HCT116 (cell line): Measurements from ENCODE around the gene QRICH2.
"Not testable (repeated sequence)": the region's sequence is repeated elsewhere in the genome, so short reads cannot be mapped to it uniquely, and the experiment has no call there.

ENCODE experiments used
- CTCF ChIP-seq, 3 experiments: fragments of 200-600 bp in 1 of 3; sonication (generic) in 1 of 3; IDR thresholded peaks in 2 of 3; conservative IDR thresholded peaks in 1 of 3; 2 replicates each; pipeline ENCODE4 v1.5.1; 2012 to 2017; ENCODE audit warnings: low read depth in 2 of 3, low read length in 2 of 3, antibody characterized with exemption in 1 of 3, borderline replicate concordance in 1 of 3, control low read depth in 1 of 3, mild to moderate bottlenecking in 1 of 3, mixed read lengths in 1 of 3, mixed run types in 1 of 3, moderate library complexity in 1 of 3; ENCODE audit not compliant: insufficient read depth in 1 of 3
- EZH2phosphoT487 ChIP-seq: fragments of 200-600 bp; IDR thresholded peaks from 2 replicates; pipeline ENCODE4 v1.6.1; 2018; ENCODE audit warnings: antibody characterized with exemption, borderline replicate concordance
- JUND ChIP-seq: IDR thresholded peaks from 2 replicates; pipeline ENCODE4 v1.6.1; 2012
- MAX ChIP-seq: IDR thresholded peaks from 2 replicates; pipeline ENCODE4 v1.6.1; 2012
- POLR2AphosphoS5 ChIP-seq: IDR thresholded peaks from 2 replicates; pipeline ENCODE4 v1.6.1; 2011; ENCODE audit warnings: mild to moderate bottlenecking, low read depth, low read length, moderate library complexity
- REST ChIP-seq: IDR thresholded peaks from 2 replicates; pipeline ENCODE4 v1.6.1; 2012; ENCODE audit warnings: low read depth
- SIN3A ChIP-seq: IDR thresholded peaks from 2 replicates; pipeline ENCODE4 v1.6.1; 2012; ENCODE audit warnings: low read depth
- SRF ChIP-seq: IDR thresholded peaks from 2 replicates; pipeline ENCODE4 v1.6.1; 2012; ENCODE audit warnings: low read depth
- TCF7L2 ChIP-seq: IDR thresholded peaks from 2 replicates; pipeline ENCODE4 v1.7.0; 2011; ENCODE audit warnings: borderline replicate concordance, inconsistent platforms; ENCODE audit not compliant: insufficient read depth, insufficient read length; ENCODE audit errors: extremely low read depth

- not testable (repeated sequence) for TF ChIP-seq EZH2phosphoT487; CTCF (IDR thresholded peaks at IDR 0.05 in 2 of 3, conservative IDR thresholded peaks at IDR 0.05 in 1 of 3; ENCODE audit: borderline replicate concordance in 1 of 3, insufficient read depth in 1 of 3, low read depth in 2 of 3, low read length in 2 of 3); POLR2AphosphoS5; TCF7L2; SRF; SIN3A; MAX; JUND; REST
These were observed 54.9 kb downstream of the QRICH2 start for GRCh38 chr17:76252967-76253766.
